GM19025 (cell line): ENCODE data around the gene LYPLA2.
"Not testable (repeated sequence)": the region's sequence is repeated elsewhere in the genome, so short reads cannot be mapped to it uniquely, and the experiment has no call there.

Experiments
- ATAC-seq: cut with Tn5 transposase; IDR thresholded peaks from one replicate; pipeline ENCODE4 v1.9.1; 2021; ENCODE audit warnings: mild to moderate bottlenecking, low read depth, moderate library complexity; ENCODE audit not compliant: unreplicated experiment

The LYPLA2 gene

DNA sequence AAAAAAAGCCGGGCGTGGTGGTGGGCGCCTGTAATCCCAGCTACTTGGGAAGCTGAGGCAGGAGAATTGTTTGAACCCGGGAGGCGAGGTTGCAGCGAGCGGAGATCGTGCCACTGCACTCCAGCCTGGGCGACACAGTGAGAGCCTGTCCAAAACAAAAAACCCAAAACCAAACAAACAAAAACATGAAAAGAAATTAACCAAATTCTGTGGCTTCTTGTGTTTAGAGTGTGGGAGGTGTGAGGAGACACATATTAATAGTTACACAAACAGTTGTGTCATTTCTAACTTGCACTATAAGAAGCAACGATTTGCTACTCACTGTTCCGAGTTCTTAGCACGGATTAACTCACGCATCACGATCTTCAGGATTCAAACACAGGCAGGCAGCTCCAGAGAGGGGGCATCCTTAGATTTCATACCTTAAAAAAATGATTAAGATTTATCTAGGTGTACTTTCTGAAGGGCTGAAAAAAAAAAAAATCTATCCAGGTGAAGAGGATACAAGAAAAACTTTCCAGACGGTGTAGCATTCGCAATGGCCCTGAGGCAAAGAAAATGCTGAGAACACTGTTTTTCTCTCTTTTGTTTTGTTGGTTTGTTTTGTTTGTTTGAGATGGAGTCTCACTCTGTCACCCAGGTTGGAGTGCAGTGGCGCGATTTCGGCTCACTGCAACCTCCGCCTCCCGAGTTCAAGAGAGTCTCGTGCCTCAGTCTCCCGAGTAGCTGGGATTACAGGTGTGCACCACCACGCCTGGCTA is 35.0 kb downstream of the LYPLA2 start:
- no peak for ATAC-seq

DNA sequence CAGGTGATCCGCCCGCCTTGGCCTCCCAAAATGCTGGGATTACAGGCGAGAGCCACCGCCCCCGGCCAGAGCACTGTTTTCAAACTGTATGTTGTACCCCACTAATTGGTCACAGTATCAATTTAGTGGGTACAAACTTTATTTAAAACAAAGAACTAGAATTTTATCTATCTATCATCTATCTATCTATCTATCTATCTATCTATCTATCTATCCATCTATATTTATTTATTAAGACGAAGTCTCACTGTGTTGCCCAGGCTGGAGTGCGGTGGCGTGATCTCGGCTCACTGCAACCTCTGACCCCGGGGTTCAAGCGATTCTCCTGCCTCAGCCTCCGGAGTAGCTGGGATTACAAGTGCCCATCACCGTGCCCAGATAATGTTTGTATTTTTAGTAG is 35.6 kb downstream of the LYPLA2 start:
- ATAC-seq, result not testable (repeated sequence)

DNA sequence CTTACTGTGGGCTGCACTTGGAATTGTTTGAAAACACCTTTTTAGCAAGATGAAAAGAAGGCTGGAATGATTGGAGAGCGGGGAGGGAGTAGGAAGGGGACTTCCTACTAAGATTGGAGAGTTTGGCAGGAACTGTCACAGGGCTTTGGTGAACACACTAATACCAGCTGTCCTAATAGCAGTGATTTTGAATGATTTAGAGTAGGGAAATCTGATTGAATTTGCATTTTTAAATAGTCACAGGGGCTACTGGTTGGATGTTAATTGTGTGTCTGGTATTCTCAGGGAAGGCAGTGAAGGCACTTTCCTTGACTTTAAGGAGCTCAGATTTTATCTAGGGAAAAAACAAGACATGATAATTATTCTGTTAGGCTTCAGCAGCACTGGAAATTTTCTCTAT is 36.8 kb downstream of the LYPLA2 start:
- ATAC-seq, result no peak

DNA sequence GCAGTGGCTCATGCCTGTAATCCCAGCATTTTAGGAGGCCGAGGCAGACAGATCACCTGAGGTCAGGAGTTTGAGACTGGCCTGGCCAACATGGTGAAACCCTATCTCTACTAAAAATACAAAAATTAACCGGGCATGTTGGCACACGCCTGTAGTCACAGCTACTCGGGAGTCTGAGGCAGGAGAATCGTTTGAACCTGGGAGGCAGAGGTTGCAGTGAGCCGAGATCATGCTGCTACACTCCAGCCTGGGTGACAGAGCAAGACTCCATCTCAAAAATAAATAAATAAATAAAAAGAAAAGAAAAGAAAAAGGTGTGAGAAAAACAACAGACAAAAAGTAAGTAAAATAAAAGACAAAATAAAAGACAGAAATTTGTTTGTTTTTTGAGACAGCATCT is 43.2 kb downstream of the LYPLA2 start:
- ATAC-seq, result not testable (repeated sequence)

DNA sequence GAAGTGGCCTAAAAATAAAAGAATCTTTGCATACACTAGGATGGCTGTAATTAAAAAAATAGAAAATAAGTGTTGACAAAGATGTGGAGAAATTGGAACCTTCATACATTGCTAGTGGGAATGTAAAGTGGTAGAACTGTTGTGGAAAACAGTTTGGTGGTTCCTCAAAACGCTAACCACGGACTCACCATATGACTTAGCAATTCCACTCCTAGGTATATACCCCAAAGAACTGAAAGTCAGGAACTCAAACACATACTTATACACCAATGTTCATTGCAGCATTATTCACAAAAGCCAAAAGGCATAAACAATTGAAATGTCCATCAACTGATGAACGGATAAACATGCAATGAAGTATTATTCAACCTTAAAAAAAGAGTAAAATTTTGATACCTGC is 45.1 kb downstream of the LYPLA2 start:
- no peak for ATAC-seq

DNA sequence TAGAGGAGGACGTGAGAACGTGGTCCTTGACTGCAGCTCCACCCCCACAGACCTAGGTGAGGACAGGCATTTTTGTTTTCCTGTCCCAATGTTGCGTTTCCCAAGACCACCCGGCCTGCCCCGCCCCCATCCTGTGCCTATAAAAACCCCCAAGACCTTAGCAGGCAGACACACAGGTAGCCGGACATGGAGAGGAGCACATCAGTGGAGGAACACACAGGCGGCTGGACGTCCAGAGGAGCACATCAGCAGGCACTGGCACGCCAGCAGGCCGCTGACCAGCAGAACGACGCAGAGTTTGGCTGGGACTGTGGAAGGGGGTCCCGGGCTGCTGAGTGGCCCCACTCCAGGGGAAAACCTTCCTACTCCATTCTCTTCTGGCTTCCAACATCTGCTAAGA is 47.0 kb downstream of the LYPLA2 start:
- no peak for ATAC-seq

DNA sequence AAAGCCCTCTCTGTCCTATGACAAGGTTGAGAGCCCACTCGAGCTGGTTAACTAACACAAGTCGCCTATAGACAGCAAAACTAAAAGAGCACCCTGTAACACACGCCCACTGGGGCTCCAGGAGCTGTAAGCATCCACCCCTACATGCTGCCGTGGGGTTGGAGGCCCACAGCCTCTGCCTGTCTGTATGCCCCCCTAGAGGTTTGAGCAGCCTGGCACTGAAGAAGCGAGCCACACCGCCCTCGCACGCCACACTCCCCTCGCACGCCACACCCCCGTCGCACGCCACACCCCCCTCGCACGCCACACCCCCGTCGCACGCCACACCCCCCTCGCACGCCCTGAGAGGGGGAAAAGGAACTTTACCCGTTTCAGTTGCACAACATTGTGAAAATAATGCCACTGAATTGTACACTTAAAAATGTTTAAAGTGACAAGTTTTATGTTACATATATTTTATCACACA is 47.5 kb downstream of the LYPLA2 start:
- no peak for ATAC-seq

DNA sequence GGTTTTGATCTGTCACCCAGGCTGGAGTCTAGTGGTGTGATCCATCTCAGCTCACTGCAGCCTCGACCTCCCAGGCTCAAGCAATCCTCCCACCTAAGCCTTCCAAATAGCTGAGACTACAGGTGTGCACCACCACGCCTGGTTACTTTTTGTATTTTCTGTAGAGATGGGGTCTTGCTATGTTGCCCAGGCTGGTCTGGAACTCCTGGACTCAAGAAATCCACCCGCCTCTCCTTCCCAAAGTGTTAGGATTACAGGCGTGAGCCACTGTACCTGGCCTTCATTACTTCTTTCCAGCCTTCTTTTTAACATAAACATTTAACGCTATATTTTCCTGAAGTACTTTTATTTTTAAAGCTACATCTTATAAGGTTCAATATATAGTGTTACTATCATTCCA is 52.7 kb downstream of the LYPLA2 start:
- ATAC-seq, result no peak
